H1 (cell line): ENCODE results near the gene STAG1. TPM values are rescaled to one million over a fixed set of nuclear protein-coding genes. Genes with fewer than 3 reads are reported as not detected.

Experiments
- CTCF ChIA-PET: fragments of 300-600 bp; sonication (Branson Sonifier 250); formaldehyde crosslinking; loops from one replicate; lab custom pipeline; 2021; ENCODE audit not compliant: partially characterized antibody; lab: Charles Lee
- POLR2A ChIA-PET: fragments of 300-600 bp; sonication (Branson Sonifier 250); formaldehyde crosslinking; loops from one replicate; lab custom pipeline; 2021; ENCODE audit warnings: inconsistent platforms; ENCODE audit not compliant: partially characterized antibody; lab: Charles Lee
- DNase-seq, 2 experiments: peaks; one replicate each; pipeline versions ENCODE4 v3.0.0 to v3.0.0-alpha.2; 2010 to 2022; ENCODE audit warnings: low spot score in 2 of 2, low read depth in 1 of 2, mixed read lengths in 1 of 2
- FAIRE-seq: peaks from 2 replicates; lab custom pipeline; 2011; peaks lifted over from hg19 to GRCh38; lab: Jason Lieb, UNC
- H2AFZ ChIP-seq: 2 replicates; pipeline ENCODE4 v1.8.1; 2012; ENCODE audit warnings: low read length, inconsistent platforms
- H2AK5ac ChIP-seq: 2 replicates; pipeline ENCODE4 v1.6.1; 2013; ENCODE audit warnings: low read depth, low read length
- H2BK120ac ChIP-seq: replicated peaks from 2 replicates; pipeline ENCODE3; 2013; ENCODE audit warnings: low read depth, low read length, inconsistent platforms
- H2BK12ac ChIP-seq: 2 replicates; pipeline ENCODE4 v1.6.1; 2013; ENCODE audit warnings: low read depth, low read length
- H2BK15ac ChIP-seq: 2 replicates; pipeline ENCODE4 v1.6.1; 2013; ENCODE audit warnings: low read length
- H2BK20ac ChIP-seq: 2 replicates; pipeline ENCODE4 v1.6.1; 2013; ENCODE audit warnings: low read length
- H2BK5ac ChIP-seq: 2 replicates; pipeline ENCODE4 v1.6.1; 2013; ENCODE audit warnings: low read depth, low read length
- H3K14ac ChIP-seq: 2 replicates; pipeline ENCODE4 v1.6.1; 2013; ENCODE audit warnings: inconsistent platforms; ENCODE audit not compliant: insufficient read length
- H3K18ac ChIP-seq: 2 replicates; pipeline ENCODE4 v1.6.1; 2013; ENCODE audit warnings: low read length; ENCODE audit errors: extremely low read depth
- H3K23ac ChIP-seq: 2 replicates; pipeline ENCODE4 v1.6.1; 2013; ENCODE audit warnings: inconsistent platforms; ENCODE audit not compliant: insufficient read length
- H3K23me2 ChIP-seq: 2 replicates; pipeline ENCODE4 v1.6.1; 2013; ENCODE audit warnings: low read depth, low read length
- H3K27ac ChIP-seq: 2 replicates; pipeline ENCODE4 v1.6.1; 2011; ENCODE audit warnings: low read depth, low read length, inconsistent platforms
- H3K27me3 ChIP-seq, 4 experiments: replicated peaks in 1 of 4; 1 replicate in 1 of 4; 2 replicates in 3 of 4; pipeline versions ENCODE4 v1.6.1 to v1.8.1; 2011 to 2013; ENCODE audit warnings: low read length in 3 of 4, mild to moderate bottlenecking in 3 of 4, inconsistent platforms in 2 of 4, mixed read lengths in 2 of 4, moderate library complexity in 1 of 4; ENCODE audit not compliant: control insufficient read depth in 3 of 4, insufficient read depth in 3 of 4; ENCODE audit errors: extremely low read depth in 1 of 4
- H3K36me3 ChIP-seq, 4 experiments: 2 replicates each; pipeline versions ENCODE4 v1.6.1 to v1.8.1; 2011 to 2013; ENCODE audit warnings: mild to moderate bottlenecking in 4 of 4, low read length in 3 of 4, moderate library complexity in 2 of 4, control low read depth in 1 of 4, inconsistent platforms in 1 of 4; ENCODE audit not compliant: insufficient read depth in 4 of 4, control insufficient read depth in 2 of 4
- H3K4ac ChIP-seq: replicated peaks from 2 replicates; pipeline ENCODE3; 2013; ENCODE audit warnings: low read length, low read depth, mixed read lengths, inconsistent platforms; ENCODE audit not compliant: insufficient read length
- H3K4me1 ChIP-seq, 4 experiments: replicated peaks in 1 of 4; 1 replicate in 1 of 4; 2 replicates in 3 of 4; pipeline versions ENCODE4 v1.6.1 to v1.8.1; 2011 to 2013; ENCODE audit warnings: low read length in 3 of 4, inconsistent platforms in 2 of 4, mixed read lengths in 1 of 4; ENCODE audit not compliant: insufficient read depth in 4 of 4, control insufficient read depth in 3 of 4
- H3K4me2 ChIP-seq, 2 experiments: 2 replicates each; pipeline versions ENCODE4 v1.6.1 to v1.8.1; 2011 to 2013; ENCODE audit warnings: low read depth in 2 of 2, low read length in 2 of 2, control low read depth in 1 of 2, inconsistent platforms in 1 of 2, mild to moderate bottlenecking in 1 of 2; ENCODE audit not compliant: insufficient read depth in 1 of 2
- H3K4me3 ChIP-seq, 4 experiments: fragments of 200-600, 300-600 bp in 1 of 4; sonication (generic), shearing (Covaris generic), sonication (Bioruptor Twin) in 1 of 4; 2 replicates each; pipeline versions ENCODE4 v1.5.1 to v1.8.1; 2011 to 2016; ENCODE audit warnings: low read length in 4 of 4, low read depth in 3 of 4, control low read depth in 2 of 4, inconsistent platforms in 2 of 4, mild to moderate bottlenecking in 2 of 4, mixed read lengths in 1 of 4, moderate library complexity in 1 of 4; ENCODE audit not compliant: insufficient read depth in 2 of 4; ENCODE audit errors: extremely low read depth in 1 of 4
- H3K56ac ChIP-seq: replicated peaks from 2 replicates; pipeline ENCODE3; 2013; ENCODE audit warnings: low read depth, mild to moderate bottlenecking, mixed read lengths, low read length, inconsistent platforms; ENCODE audit not compliant: insufficient read length
- H3K79me1 ChIP-seq: 2 replicates; pipeline ENCODE4 v1.6.1; 2013; ENCODE audit warnings: low read depth, low read length, control low read depth
- H3K79me2 ChIP-seq, 2 experiments: 2 replicates each; pipeline versions ENCODE4 v1.6.1 to v1.8.1; 2012 to 2013; ENCODE audit warnings: low read length in 2 of 2, mild to moderate bottlenecking in 2 of 2, inconsistent platforms in 1 of 2; ENCODE audit not compliant: insufficient read depth in 2 of 2, control insufficient read depth in 1 of 2
- H3K9ac ChIP-seq, 4 experiments: replicated peaks in 1 of 4; 1 replicate in 1 of 4; 2 replicates in 3 of 4; pipeline versions ENCODE4 v1.6.1 to v1.8.1; 2011 to 2013; ENCODE audit warnings: low read depth in 3 of 4, low read length in 3 of 4, control low read depth in 2 of 4, mild to moderate bottlenecking in 2 of 4, moderate library complexity in 2 of 4, inconsistent platforms in 1 of 4; ENCODE audit errors: extremely low read depth in 1 of 4
- H3K9me3 ChIP-seq, 2 experiments: 2 replicates each; pipeline versions ENCODE4 v1.6.1 to v1.8.1; 2012 to 2013; ENCODE audit warnings: mild to moderate bottlenecking in 2 of 2, moderate library complexity in 2 of 2, control low read depth in 1 of 2, inconsistent platforms in 1 of 2, low read depth in 1 of 2, low read length in 1 of 2, mixed read lengths in 1 of 2; ENCODE audit not compliant: insufficient read depth in 2 of 2
- H4K20me1 ChIP-seq, 2 experiments: replicated peaks in 1 of 2; 2 replicates each; pipeline versions ENCODE3 to v1.8.1; 2011 to 2013; ENCODE audit warnings: inconsistent platforms in 2 of 2, low read length in 2 of 2, mild to moderate bottlenecking in 1 of 2; ENCODE audit not compliant: insufficient read depth in 2 of 2, control insufficient read depth in 1 of 2
- H4K5ac ChIP-seq: 2 replicates; pipeline ENCODE4 v1.6.1; 2013; ENCODE audit warnings: low read length, low read depth, mixed read lengths, inconsistent platforms; ENCODE audit not compliant: insufficient read length
- H4K8ac ChIP-seq: 2 replicates; pipeline ENCODE4 v1.8.0; 2013; ENCODE audit warnings: mild to moderate bottlenecking, moderate library complexity, low read length, inconsistent platforms; ENCODE audit not compliant: insufficient read depth; ENCODE audit errors: extremely low read depth
- H4K91ac ChIP-seq: replicated peaks from 2 replicates; pipeline ENCODE3; 2013; ENCODE audit warnings: low read length, mixed read lengths, inconsistent platforms; ENCODE audit not compliant: insufficient read length
- ATF3 ChIP-seq: IDR thresholded peaks from 2 replicates; pipeline ENCODE4 v1.6.1; 2011; ENCODE audit warnings: low read depth, mild to moderate bottlenecking, low read length; ENCODE audit not compliant: insufficient read depth
- CTCF ChIP-seq, 3 experiments: IDR thresholded peaks; 1 replicate in 2 of 3; 2 replicates in 1 of 3; pipeline versions ENCODE4 v1.5.1 to v1.6.1; 2011; ENCODE audit warnings: low read length in 3 of 3, mild to moderate bottlenecking in 3 of 3, inconsistent platforms in 2 of 3, low read depth in 1 of 3, moderate library complexity in 1 of 3; ENCODE audit not compliant: insufficient read depth in 1 of 3; ENCODE audit errors: control extremely low read depth in 1 of 3
- POU5F1 ChIP-seq: IDR thresholded peaks from 2 replicates; pipeline ENCODE4 v1.6.1; 2011; ENCODE audit warnings: low read depth, mild to moderate bottlenecking, low read length, moderate library complexity
- RBBP5 ChIP-seq: IDR thresholded peaks from 2 replicates; pipeline ENCODE4 v1.7.1; 2012; ENCODE audit warnings: low read depth, mild to moderate bottlenecking, inconsistent platforms, low read length, moderate library complexity, borderline replicate concordance
- SAP30 ChIP-seq: fragments of 300-600 bp; sonication (generic); IDR thresholded peaks from 2 replicates; pipeline ENCODE4 v1.7.1; 2012; ENCODE audit warnings: low read length, moderate library complexity, mild to moderate bottlenecking, inconsistent platforms; ENCODE audit not compliant: insufficient read depth, insufficient replicate concordance
- TCF12 ChIP-seq: IDR thresholded peaks from 2 replicates; pipeline ENCODE4 v1.6.1; 2011; ENCODE audit warnings: low read depth, mild to moderate bottlenecking, low read length
- polyA plus RNA-seq, 7 experiments: library from polyadenylated mRNA; depleted of rRNA in 3 of 7; stranded (reverse) in 5 of 7; unstranded in 2 of 7; fragments of >200 nt in 5 of 7; fragments of 200-250 nt in 2 of 7; gene quantifications; 1 replicate in 5 of 7; 2 replicates in 1 of 7; 4 replicates in 1 of 7; pipeline versions ENCODE4 v1.2.1 to v1.2.3, GENCODE V29; 2011 to 2013; ENCODE audit warnings: missing spikeins in 2 of 7, mixed read lengths in 2 of 7
- total RNA-seq: library from RNA; stranded (reverse); fragmentation: NEBNext Ultra II Directional; extraction: Animal tissue kit (Norgen Biotek cat#: 25700); gene quantifications from 2 replicates; pipeline ENCODE4 v1.2.1, GENCODE V29; 2021

Gene STAG1
- total and polyA plus RNA-seq, 2 of the 8 experiments (the other 6 are each of a cell fraction or from before 2014, with no cell fraction given), result 4.6 to 23.4 TPM

GRCh38 chr3:136676009-136676408 is 76.2 kb downstream of the STAG1 start:
- Histone ChIP-seq H3K4me3 (no peak overlapping the region), H3K4me1 (no peaks in the 10 kb centered on the region), H3K23me2 (no peaks in the 10 kb centered on the region), H2AFZ (no peak overlapping the region), H3K36me3 (no peaks in the 10 kb centered on the region), H2AK5ac (no peak overlapping the region), H3K79me2 (peaks cover 0 to 57% of the 10 kb centered on the region in 2 experiments; a peak in 2 of 4 replicates), H4K8ac (no peak overlapping the region), H3K4ac (no peak overlapping the region), H4K91ac (no peak overlapping the region), H4K5ac (no peak overlapping the region), H3K23ac (no peak overlapping the region), H4K20me1 (no peaks in the 10 kb centered on the region), H2BK15ac (no peak overlapping the region), H3K79me1 (peaks cover 2% of the 10 kb centered on the region; the same call in 1 of the 2 replicates), H3K27me3 (no peaks in the 10 kb centered on the region), H3K27ac (no peak overlapping the region), H3K4me2 (no peak overlapping the region), H2BK20ac (no peak overlapping the region), H3K56ac (no peak overlapping the region), H2BK5ac (no peak overlapping the region), H2BK120ac (no peak overlapping the region), H3K18ac (no peak overlapping the region), H3K9ac (no peak overlapping the region), H2BK12ac (no peak overlapping the region), H3K9me3 (no peaks in the 10 kb centered on the region), H3K14ac (no peak overlapping the region)
- TF ChIP-seq SAP30, result no peak
- no peak for TF ChIP-seq RBBP5
- TF ChIP-seq POU5F1, result no peak
- TF ChIP-seq ATF3, result no peak
- no peak for TF ChIP-seq TCF12
- no peak for TF ChIP-seq CTCF (IDR thresholded peaks at IDR 0.05; ENCODE audit: control extremely low read depth in 1 of 3, insufficient read depth in 1 of 3, low read depth in 1 of 3, low read length in 3 of 3)
- FAIRE-seq (no peak), DNase-seq (no peak)
- CTCF ChIA-PET, result interaction anchor here (1.7 kb wide), 1 partner anchor 10 kb away, joined by 3 read pairs; no protein-coding TSS in a partner anchor
- POLR2A ChIA-PET, result no interaction called here
